Stimulated activated naive CD4-positive, alpha-beta T cell treated with Interleukin-2 at 50 U/mL for 16 hours (primary cell): ENCODE results near the gene AK1.

ENCODE experiments used
- DNase-seq: peaks from one replicate; lab custom pipeline; 2025; lab: John Stamatoyannopoulos, UW

The AK1 gene

GRCh38 chr9:127867356-127868277 is 9.9 kb downstream of the AK1 start:
- no peak for DNase-seq

- no peak for DNase-seq
Observed at GRCh38 chr9:127866535-127866934, 10.9 kb downstream of the AK1 start.

GRCh38 chr9:127865645-127866464 is 11.6 kb downstream of the AK1 start:
- no peak for DNase-seq

GRCh38 chr9:127863191-127863621 is 14.3 kb downstream of the AK1 start:
- DNase-seq, result no peak

- peak; percentile 33 for DNase-seq
Observed at GRCh38 chr9:127862075-127863011, 15.1 kb downstream of the AK1 start.

- DNase-seq, result no peak
Observed at GRCh38 chr9:127860779-127861178, 16.7 kb downstream of the AK1 start.

GRCh38 chr9:127860260-127860659 is 17.2 kb downstream of the AK1 start:
- no peak for DNase-seq

GRCh38 chr9:127858041-127858512 is 19.4 kb downstream of the AK1 start:
- no peak for DNase-seq

- DNase-seq, result no peak
Observed at GRCh38 chr9:127857278-127857677, 20.2 kb downstream of the AK1 start.

- no peak for DNase-seq
Observed at GRCh38 chr9:127856729-127857116, 20.8 kb downstream of the AK1 start.

GRCh38 chr9:127856094-127856728 is 21.3 kb downstream of the AK1 start:
- no peak for DNase-seq

GRCh38 chr9:127855522-127855921 is 22.0 kb downstream of the AK1 start:
- DNase-seq, result no peak

- no peak for DNase-seq
Observed at GRCh38 chr9:127854960-127855359, 22.5 kb downstream of the AK1 start.

- peak; percentile 13 for DNase-seq
Observed at GRCh38 chr9:127854184-127854806, 23.2 kb downstream of the AK1 start, which contains the start of gene ENG. ENG (minus strand) TSS chr9:127854658; CDS start chr9:127854355, 303 bp downstream.

- no peak for DNase-seq
Observed at GRCh38 chr9:127853312-127854183, 23.9 kb downstream of the AK1 start.

- DNase-seq, result no peak
Observed at GRCh38 chr9:127852829-127853228, 24.6 kb downstream of the AK1 start.

GRCh38 chr9:127850286-127850830 is 27.1 kb downstream of the AK1 start:
- no peak for DNase-seq

GRCh38 chr9:127848756-127849504 is 28.5 kb downstream of the AK1 start:
- DNase-seq, result no peak
